GM21737 (cell line): ENCODE results near the gene MMP24.

Source experiments
- ATAC-seq: cut with Tn5 transposase; IDR thresholded peaks from one replicate; pipeline ENCODE4 v1.9.1; 2021; ENCODE audit warnings: mild to moderate bottlenecking, moderate library complexity; ENCODE audit not compliant: unreplicated experiment

Gene MMP24

DNA sequence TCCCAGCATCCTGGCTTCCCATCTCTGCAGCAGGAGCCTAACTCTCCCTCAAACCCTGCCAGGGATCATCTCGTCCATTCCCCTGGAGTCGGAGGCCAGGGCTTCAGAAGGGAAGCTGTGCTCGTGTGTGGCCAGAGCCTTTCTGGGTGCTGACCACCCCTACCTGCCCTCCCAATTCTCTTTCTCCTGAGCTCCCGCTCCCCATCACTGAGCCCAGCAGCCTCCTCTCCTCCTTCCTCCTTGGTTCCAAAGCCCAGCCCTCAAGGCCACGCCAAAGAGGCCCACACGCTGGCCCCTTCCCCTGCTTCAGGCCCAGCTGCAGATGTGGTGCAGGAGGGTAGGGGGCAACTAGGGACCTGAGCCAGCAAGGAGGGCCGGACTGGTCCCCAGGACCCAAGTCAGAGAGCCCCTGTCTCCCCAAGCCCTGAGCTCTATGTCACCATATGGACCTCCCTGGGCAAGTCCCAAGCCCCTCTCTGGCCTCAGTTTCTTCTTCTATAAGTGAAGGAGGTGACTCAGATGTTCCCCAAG is 64.5 kb downstream of the MMP24 start:
- ATAC-seq, result no peak

DNA sequence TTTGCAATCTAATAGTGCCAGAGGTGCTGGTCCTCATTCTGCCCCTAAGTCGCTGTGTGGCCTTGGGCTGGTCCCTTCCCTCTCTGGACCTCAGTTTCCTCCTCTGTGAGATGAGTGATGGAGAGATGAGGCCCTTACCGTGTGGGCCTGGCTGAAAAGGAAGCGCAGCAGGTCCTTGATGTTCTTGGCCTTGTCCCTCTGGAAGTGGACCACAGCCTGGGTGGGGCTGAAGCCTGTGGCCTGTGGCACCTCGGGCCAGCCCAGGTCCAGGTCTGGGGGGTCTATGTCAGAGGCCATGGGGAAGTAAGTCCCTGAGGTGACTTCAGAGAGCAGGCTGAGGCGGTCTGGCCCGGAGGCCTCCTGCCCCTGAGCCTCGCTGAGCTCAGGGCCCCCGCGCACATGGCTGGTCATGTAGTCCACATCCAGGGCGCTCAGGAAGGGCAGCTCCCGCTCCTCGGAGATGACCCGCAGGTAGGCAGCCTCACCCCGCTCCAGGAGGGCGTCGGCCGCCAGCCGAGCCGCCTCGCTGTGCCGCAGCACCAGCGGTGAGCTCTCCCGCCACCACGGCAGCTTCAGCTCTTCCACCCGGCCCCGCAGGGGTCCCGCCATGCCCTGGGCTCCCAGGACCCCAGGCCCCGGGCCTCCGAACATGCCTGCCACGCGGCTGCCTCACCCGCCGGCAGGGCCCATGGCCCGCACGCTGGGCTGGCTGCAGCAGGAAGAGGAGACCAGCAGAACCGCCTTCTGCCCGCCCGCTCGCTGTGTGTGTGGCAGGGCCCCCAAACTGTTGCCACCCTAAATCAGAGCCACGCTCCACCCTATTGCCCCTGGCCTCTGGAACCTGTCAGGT is 65.4 kb downstream of the MMP24 start, which contains the start of gene FAM83C:
FAM83C (minus strand) TSS at position 772 of the 850 bp plus-strand sequence; CDS start at position 651, 121 bp downstream.
- no peak for ATAC-seq

DNA sequence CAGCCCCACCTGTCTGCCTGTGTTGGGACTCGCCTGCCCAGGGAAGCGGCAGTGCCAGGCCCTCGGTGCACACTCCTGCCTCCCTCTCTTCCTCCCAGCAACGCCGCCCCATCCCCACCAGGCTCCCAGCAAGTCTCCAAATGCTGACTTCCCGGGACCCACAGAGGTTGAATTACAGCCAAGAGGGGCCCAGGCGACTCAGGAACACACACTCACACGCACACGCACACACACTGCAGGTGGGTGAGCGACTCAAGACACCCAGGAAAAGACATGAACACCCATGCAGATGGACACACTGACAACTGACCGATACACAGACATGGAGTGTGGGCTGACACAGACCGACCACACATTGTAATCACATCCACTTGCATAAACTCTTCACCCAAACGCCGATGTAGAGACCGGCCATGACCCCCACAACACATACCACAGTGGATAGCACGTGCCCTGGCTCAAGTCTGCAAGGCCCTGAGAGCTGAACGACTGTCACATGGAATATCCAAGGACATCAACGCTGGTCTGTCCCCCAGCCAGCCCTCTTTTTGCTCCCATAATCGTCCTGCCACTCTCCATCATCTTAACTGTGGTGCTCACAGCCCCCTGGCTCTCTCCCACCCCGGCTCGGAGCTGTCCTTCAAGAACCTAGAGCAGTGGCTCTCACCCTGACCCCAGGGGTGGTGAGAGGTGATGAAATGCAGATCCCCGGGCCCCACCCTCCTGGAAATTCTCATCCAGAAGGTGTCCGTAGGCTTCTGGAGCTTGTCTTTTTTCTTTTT is 66.2 kb downstream of the MMP24 start:
- ATAC-seq, result no peak

DNA sequence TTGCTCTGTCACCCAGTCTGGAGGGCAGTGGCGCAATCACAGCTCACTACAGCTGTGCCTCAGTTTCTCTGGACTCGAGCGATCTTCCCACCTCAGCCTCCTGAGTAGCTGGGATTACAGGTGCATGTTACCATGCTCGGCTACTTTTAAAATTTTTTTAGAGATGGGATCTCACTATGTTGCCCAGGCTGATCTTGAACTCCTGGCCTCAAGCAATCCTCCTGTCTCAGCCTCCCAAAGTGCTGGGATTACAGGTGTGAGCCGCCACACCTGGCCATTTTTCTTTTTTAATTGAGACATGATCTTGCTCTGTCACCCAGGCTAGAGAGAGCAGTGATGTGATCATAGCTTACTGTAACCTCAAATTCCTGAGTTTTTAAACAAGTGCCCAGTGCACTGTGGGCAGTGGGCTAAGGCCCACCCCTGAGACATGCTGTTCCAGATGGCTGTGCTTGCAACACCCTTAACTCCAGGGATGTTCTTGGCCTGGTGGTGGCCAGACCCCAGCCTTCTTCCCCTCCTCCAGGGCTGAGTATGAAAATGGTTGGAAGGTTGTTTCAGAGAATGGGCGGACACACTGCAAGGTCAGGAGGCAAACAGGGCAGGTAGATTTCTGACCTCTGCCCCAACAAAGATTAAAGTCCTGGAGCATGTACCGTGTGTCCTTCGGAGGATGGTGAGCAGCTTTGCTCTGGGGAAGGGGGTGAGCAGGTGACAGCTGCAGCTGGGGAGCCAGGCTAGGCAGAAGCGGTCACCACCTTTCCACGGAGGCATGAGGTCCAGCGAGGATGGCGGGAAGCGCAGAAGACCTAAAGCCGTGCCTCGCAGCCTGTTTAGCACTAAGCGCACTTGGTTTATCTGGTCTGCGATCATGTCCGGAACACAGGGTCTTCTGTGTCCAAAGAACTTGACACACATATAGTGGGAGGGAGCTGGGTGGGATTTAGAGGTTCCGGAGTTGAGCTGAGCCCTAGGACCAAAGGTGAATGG is 67.1 kb downstream of the MMP24 start:
- ATAC-seq, result no peak

DNA sequence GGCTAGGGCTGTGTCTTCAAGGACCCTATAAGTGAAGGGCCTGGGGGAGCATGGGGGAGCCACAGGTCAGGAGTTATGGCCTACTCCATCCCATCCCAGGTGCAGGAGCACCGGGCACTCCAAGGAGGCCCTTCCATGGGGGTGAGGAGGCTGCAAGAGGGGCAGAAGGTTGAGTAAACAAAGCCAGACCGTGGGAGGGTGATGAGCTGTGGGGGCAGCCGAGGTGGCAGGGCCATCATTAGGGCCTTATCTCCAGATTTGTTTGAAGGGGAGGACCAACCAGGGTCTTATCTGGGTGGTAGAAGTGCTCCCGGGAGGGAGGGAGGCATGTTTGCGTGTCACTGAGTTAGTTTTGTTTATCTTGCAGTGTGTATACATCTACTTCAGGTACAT is 67.8 kb downstream of the MMP24 start:
- ATAC-seq, result no peak

DNA sequence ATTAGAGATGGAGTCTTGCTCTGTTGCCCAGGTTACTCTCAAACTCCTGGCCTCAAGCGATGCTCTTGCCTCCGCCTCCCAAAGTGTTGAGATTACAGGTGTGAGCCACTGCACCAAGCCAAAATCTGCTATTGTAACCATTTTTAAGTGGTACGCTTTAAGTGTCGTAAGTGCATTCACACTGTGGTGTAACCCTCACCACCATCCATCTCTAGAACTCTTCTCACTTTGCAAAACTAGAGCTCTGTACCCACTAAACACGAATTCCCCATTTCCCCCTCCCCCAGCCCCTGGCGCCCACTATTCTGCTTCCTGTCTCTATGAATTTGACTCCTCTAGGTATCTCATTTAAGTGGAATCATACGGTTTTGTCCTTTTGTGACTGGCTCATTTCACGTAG is 68.6 kb downstream of the MMP24 start:
- no peak for ATAC-seq

DNA sequence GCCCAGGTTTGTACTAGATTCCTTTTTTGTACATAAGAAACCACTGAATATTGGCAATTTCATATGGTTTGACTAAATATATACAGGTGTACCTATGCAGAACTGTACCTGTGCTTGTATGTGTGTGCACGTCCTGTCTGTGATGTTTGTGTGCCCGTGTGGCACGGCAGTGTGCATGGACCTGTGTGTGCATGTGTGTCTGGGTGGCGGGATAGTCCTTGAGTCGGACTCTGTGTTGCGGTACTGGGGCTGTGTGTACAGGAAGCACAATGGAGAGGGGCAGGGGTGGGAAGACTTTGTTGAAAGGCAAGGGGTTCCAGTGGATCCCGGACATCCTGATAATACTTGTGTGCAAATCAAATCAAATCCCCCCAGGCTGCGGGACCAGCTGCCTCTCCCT is 69.2 kb downstream of the MMP24 start:
- ATAC-seq, result no peak

DNA sequence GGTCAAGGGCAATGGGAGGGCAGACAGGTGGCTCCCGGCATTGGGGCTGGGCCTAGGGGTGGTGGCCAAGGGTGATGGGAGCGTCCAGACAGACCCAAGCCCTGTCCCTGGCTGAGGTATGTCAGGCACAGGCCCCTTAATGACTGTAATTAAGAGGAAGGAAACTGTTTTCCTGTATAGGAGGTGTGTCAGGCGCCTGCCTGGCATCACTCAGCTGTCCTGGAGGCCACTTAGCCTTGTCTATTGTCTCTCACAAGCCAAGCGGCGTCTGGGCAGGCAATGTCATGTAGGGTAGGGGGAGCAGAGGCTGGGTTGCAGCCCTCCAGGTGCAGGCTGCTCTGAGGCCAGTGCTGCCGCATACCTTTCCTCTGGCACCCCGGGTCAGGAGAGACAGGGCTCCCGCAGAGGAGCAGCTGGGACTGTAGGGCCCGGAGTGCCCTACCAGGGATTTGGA is 69.6 kb downstream of the MMP24 start:
- no peak for ATAC-seq

DNA sequence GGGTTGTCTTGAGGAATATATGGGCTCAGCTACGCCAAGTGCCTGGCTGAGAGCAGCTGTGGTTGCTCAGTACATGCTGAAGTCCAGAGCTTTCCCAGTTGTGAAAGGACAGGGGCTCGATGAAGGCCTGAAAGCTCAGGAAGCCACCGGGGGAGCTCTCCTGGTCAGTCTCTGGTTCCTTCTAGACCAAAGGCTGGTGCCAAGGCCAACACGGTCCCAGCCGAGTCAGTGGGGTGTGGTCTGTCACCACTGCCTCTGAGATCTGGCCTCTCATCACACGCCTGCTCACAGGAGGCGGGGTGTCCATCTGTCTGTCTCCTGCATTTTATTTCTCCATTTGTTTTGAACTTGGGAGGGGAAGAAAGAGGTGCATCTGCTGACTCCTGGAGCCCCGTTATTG is 70.7 kb downstream of the MMP24 start:
- ATAC-seq, result no peak

DNA sequence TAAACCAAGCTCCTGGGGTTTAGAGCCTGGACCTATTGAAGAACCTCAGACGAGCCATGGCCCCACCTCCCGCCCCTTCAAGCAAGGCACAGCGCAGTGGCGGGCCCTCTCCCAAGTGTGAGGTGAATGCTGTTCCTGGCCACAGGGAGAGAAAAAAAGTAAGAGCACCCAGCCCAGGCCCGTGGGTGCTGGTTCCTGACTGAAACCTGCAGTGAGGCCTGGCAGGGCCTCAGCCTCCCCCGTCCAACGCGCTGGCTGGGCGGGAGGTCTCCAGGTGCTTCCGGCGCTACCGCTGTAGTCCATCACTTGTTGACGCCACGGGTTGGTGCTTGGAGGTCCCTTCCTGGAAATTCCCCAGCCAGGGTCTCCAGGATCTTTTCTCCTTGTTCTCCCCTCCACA is 71.2 kb downstream of the MMP24 start:
- no peak for ATAC-seq

DNA sequence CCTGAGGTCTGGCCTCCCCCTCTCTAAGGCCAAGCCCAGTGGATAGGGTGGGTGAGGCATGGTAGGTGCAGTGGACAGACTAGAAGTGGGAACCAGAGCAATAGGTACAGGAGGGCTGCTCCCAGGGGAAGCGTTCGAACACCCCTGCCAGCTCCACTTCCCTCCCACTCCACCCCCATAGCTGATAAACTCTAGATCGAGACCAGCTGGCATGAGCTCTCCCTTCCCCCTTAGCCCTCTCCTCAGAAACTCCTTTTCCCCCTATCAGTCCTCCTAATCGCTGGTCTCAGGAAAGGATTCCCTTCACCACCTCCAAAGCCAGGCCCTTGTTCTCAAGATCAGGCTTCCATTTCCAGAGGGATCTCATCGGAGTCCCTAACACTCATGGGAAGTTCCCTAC is 71.8 kb downstream of the MMP24 start:
- ATAC-seq, result no peak

DNA sequence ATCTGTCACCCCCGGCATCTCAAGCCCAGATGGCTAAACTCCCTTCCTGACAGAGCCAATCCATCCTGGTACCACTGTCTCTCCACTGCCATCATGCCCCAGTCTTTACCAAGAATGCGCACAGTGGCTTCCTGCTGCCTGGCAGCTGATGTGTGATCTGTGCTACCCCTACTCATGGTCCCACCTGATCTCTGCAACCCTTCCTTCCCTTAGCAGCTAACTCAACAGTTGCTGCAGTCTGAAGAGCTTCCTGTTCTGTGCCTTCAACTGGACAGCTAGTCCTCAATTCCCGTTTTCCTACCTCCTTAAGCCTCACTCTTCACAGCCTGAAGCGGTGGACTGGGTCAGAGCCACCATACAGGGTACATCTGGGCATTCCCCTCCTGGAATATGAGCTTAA is 73.3 kb downstream of the MMP24 start:
- ATAC-seq, result no peak

DNA sequence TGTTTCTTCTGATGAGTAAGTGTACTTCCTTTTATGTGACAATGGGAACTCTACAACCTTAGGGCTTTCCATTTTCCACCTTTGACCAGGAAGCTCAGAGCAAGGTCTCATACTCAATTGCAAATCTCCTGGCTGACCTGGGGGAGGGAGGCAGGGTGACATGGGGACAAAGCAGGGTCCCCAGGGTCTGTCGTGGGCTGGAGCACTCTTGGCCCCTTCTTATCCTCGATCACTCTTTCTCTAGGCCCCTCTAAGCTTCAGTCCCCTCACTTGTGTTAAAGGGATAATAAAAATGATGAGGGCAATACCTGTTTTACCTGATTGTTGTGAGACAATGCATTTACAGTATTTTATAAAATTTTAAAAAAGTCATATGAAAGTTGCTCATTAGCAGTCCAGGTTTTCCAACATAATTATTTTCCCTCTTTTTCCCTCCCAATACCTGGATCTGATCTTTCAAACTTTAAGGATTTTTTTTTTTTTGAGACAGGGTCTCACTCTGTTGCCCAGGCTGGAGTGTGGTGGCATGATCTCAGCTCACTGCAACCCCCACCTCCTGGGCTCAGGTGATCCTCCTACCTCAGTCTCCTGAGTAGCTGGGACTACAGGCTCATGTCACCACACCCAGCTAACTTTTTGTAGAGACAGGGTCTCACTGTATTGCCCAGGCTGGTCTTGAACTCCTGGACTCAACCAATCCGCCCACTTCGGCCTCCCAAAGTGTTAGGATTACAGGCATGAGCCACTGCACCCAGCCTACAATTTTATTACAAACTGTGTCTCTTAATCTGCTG is 74.2 kb downstream of the MMP24 start:
- no peak for ATAC-seq

DNA sequence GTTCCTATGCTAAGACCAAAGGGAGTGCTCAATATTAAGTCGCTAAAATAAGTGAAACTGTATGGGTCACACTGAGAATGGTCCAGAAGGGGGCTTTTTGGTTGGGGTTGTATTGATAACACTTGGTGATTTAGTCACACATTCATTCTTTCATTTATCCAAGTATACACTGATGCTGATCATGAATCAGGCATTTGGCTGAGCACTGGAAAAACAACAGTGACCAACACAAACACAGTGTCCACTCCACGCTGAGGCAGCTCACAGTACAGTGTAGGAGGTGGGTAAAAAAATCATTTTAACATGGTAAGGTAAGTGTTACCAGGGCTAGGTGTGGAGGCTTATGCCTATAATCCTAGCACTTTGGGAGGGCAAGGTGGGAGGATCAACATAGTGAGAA is 74.9 kb downstream of the MMP24 start:
- no peak for ATAC-seq

DNA sequence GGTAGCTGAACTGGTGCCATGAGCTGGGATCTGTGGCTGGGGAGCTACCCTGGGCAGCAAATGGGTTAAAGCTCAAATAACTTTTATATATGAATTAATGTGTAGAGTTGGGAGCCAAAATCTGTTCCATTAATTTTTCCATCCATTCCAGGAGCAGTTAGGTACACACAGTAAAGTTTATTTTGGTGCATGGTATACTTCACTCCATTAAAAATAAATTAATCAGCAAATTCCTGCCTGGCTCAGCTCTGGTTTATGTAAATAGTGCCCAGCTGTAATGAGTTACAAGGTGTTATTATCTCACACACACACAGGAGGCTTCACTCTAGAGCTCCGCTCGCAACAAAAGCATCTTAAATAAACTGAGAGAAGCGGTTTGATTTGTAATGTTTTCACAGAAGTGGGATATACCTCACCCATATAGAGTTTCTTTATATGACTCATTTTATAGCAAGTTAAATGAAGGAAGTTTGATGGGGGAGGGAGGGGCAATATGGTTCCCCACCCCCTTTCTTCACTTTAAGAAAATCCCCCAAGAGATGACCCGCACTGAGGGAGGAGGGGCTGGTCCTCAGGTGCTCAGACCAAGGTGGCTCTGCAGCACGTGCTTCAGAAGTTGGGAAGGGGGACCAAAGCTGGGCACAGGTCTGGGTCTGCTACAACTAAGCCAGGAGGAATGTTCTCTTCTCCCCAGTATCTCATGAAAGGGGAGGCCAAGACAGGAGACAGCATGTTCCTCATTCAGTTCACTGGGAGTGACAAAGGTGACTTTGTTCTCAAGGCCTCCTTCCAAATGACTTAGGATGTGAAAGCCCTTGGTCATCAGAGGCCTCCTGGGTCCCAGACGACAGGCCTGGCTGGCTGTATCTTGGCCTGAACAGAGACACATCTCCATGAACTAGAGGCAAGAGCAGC is 76.2 kb downstream of the MMP24 start:
- no peak for ATAC-seq

DNA sequence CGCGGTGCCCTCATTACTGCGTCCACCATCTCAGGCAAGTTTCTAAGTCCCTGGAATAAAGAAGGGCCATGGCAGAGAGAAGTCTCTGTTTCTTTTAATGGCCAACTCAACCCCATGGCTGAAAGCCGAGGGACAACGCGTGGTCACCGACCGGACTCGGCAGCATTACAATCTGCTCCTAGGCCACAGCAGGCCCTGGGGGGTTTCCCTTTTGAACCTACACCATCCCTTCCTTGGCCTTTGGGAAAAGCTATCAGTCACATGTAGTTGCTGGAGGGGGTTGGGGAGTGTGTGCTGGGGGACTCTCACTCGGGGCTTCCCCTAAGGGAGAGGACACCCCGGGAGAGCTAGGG is 76.9 kb downstream of the MMP24 start:
- no peak for ATAC-seq

DNA sequence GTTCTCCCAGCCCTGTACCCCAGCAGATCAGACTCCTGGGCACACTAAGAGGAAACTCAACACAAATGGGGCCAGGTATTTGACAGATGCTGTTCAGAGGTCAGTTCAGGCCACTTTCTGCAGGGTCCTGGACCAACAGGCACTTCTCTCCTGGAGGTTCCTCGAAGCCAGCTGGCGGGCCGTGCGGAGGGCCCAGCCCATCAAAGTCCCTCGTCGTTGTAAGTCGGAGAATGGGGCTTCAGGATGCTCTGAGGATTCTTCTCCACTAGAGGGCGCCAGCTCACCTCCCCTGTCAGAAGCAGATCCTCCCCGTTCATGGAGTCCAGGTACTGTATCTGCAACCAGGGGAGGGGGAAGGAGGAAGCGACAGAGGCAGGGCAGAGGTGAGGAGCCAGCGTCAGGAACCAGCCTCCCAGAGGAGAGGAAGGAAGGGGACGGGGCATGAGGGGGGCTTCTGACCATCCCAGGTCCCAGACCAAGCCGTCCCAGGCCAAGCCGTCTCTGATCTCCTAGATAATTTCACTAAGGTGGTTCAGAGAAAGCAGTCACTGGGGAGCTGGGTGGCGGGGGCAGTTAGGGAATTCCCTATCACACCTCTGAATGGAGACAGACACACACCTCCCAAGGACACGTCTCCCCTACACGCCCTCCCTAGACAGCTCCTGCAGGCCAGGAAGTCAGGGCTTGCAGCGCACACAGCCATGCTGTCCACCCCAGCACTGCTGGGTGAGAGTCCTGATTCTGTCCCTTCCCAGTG is 77.4 kb downstream of the MMP24 start:
- ATAC-seq, result no peak

DNA sequence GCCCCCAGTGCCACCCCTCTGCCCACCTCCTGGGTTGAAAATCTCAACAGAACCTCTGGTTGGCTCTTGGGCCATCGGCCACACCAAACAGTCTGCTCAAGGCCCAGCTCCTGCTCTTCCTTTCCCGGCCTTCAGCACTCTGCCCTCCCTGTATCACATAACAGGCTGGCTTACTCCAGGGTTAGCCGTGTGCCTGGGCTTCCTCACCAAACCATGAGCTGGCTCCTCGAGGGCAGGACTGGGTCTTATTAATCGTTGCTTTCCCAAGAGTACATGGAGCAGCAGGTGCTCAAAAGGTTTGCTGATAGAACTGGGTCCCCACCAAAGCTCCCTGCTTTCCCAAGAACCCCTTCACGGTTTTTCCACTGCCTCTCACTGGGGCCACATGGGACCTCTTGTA is 78.5 kb downstream of the MMP24 start:
- ATAC-seq, result no peak
